A549 (cell line): ENCODE data around the gene ZNF829. TPM values are rescaled to one million over a fixed set of nuclear protein-coding genes. Genes with fewer than 3 reads are reported as not detected.

Source experiments
- ATAC-seq, 2 experiments: fragments of 200-7000 bp in 1 of 2; fragments of >200 bp in 1 of 2; cut with Nextera tagmentation in 1 of 2; cut with Tn5 transposase in 1 of 2; 3 replicates each; pipeline versions ENCODE4 v1.8.0 to v1.9.1; 2018 to 2020; ENCODE audit warnings: mild to moderate bottlenecking in 1 of 2, moderate library complexity in 1 of 2
- CTCF ChIA-PET: fragments of 300-600 bp; sonication (Branson Sonifier 250); formaldehyde crosslinking; extraction: SDS; loops from one replicate; lab custom pipeline; 2021; ENCODE audit warnings: antibody characterized with exemption, inconsistent platforms; lab: Yijun Ruan, JAX
- POLR2A ChIA-PET: fragments of 350-600 bp; formaldehyde crosslinking; extraction: SDS; loops from one replicate; lab custom pipeline; 2021; ENCODE audit warnings: antibody characterized with exemption, inconsistent platforms; lab: Yijun Ruan, JAX
- DNase-seq, 2 experiments: peaks; one replicate each; pipeline versions ENCODE4 v3.0.0 to v3.0.0-alpha.2; 2011 to 2016; ENCODE audit warnings: low read depth in 1 of 2, low spot score in 1 of 2
- FAIRE-seq: peaks from 2 replicates; lab custom pipeline; 2011; peaks lifted over from hg19 to GRCh38; lab: Jason Lieb, UNC
- H3K27ac ChIP-seq, 2 experiments: fragments of >200 bp; sonication (Bioruptor Twin); formaldehyde crosslinking; 3 replicates each; pipeline ENCODE4 v1.5.1; 2016 to 2017
- H3K4me1 ChIP-seq: fragments of >200 bp; sonication (Bioruptor Twin); formaldehyde crosslinking; 3 replicates; pipeline ENCODE4 v1.6.1; 2016
- H3K4me2 ChIP-seq: fragments of >200 bp; sonication (Bioruptor Twin); formaldehyde crosslinking; 3 replicates; pipeline ENCODE4 v1.6.1; 2016
- H3K4me3 ChIP-seq: fragments of >200 bp; sonication (Bioruptor Twin); formaldehyde crosslinking; 3 replicates; pipeline ENCODE4 v1.5.1; 2016
- H3K9me3 ChIP-seq: fragments of >200 bp; sonication (Bioruptor Twin); formaldehyde crosslinking; 3 replicates; pipeline ENCODE4 v1.6.1; 2016
- ATOH8 ChIP-seq: fragments of 250-450 bp; sonication (Bioruptor Pico); IDR thresholded peaks from 2 replicates; pipeline ENCODE4 v1.5.0; 2020; ENCODE audit warnings: low read depth, mild to moderate bottlenecking, moderate library complexity
- BHLHE40 ChIP-seq: IDR thresholded peaks from 2 replicates; pipeline ENCODE4 v1.6.1; 2012; ENCODE audit warnings: low read depth, low read length, inconsistent platforms
- CBX2 ChIP-seq: fragments of 200-600 bp; sonication (generic); IDR thresholded peaks from 2 replicates; pipeline ENCODE4 v1.6.1; 2016; ENCODE audit warnings: low read depth, mild to moderate bottlenecking, borderline replicate concordance
- CTCF ChIP-seq: fragments of >200 bp; sonication (Bioruptor Twin); formaldehyde crosslinking; IDR thresholded peaks from 3 replicates; pipeline ENCODE4 v1.5.1; 2016
- EHF ChIP-seq: fragments of 250-450 bp; sonication (Bioruptor Pico); IDR thresholded peaks from 2 replicates; pipeline ENCODE4 v1.5.0; 2020; ENCODE audit warnings: mild to moderate bottlenecking
- EHMT2 ChIP-seq: fragments of 200-600 bp; sonication (generic); IDR thresholded peaks from 2 replicates; pipeline ENCODE4 v1.6.1; 2016; ENCODE audit warnings: antibody characterized with exemption, low read depth, mild to moderate bottlenecking, moderate library complexity
- ELK1 ChIP-seq: fragments of 150-350 bp; IDR thresholded peaks from 2 replicates; pipeline ENCODE4 v1.6.1; 2014; ENCODE audit warnings: low read depth, mild to moderate bottlenecking, low read length
- EP300 ChIP-seq, 2 experiments: fragments of >200 bp; sonication (Bioruptor Twin); formaldehyde crosslinking; IDR thresholded peaks; 2 replicates in 1 of 2; 3 replicates in 1 of 2; pipeline ENCODE4 v1.6.1; 2016 to 2017
- FOSB ChIP-seq: fragments of 250-450 bp; sonication (Bioruptor Pico); IDR thresholded peaks from 2 replicates; pipeline ENCODE4 v1.5.0; 2020; ENCODE audit warnings: mild to moderate bottlenecking, moderate library complexity
- GATA3 ChIP-seq: IDR thresholded peaks from 2 replicates; pipeline ENCODE4 v1.6.1; 2012; ENCODE audit warnings: borderline replicate concordance
- HDAC2 ChIP-seq: fragments of 200-600 bp; sonication (generic); IDR thresholded peaks from 2 replicates; pipeline ENCODE4 v1.6.1; 2016
- HEYL ChIP-seq: fragments of 250-450 bp; sonication (Bioruptor Pico); IDR thresholded peaks from 2 replicates; pipeline ENCODE4 v1.8.0; 2021; ENCODE audit warnings: mild to moderate bottlenecking, moderate library complexity
- HOXB13 ChIP-seq: fragments of 250-450 bp; sonication (Bioruptor Pico); IDR thresholded peaks from 2 replicates; pipeline ENCODE4 v1.5.0; 2020; ENCODE audit warnings: low read depth, mild to moderate bottlenecking, moderate library complexity
- KDM1A ChIP-seq: fragments of 200-600 bp; sonication (generic); IDR thresholded peaks from 2 replicates; pipeline ENCODE4 v1.6.1; 2016; ENCODE audit warnings: low read depth, mild to moderate bottlenecking
- KDM5A ChIP-seq: fragments of 200-600 bp; sonication (generic); IDR thresholded peaks from 2 replicates; pipeline ENCODE4 v1.6.1; 2016; ENCODE audit warnings: antibody characterized with exemption, mild to moderate bottlenecking
- PBX3 ChIP-seq: IDR thresholded peaks from 2 replicates; pipeline ENCODE4 v1.6.1; 2012
- POLR2A ChIP-seq: IDR thresholded peaks from 2 replicates; pipeline ENCODE4 v1.6.1; 2012; ENCODE audit warnings: mild to moderate bottlenecking, low read length
- POLR2AphosphoS2 ChIP-seq: conservative IDR thresholded peaks from 2 replicates; pipeline ENCODE4 v1.6.1; 2012; ENCODE audit warnings: low read length, improper control_type of control experiment, inconsistent platforms
- RARB ChIP-seq: fragments of 250-450 bp; sonication (Bioruptor Pico); IDR thresholded peaks from 2 replicates; pipeline ENCODE4 v1.8.0; 2021; ENCODE audit warnings: mild to moderate bottlenecking, moderate library complexity
- REST ChIP-seq: fragments of 200-600 bp; sonication (generic); IDR thresholded peaks from 2 replicates; pipeline ENCODE4 v1.6.1; 2016; ENCODE audit warnings: antibody characterized with exemption, mild to moderate bottlenecking, moderate library complexity
- SMC3 ChIP-seq: fragments of >200 bp; sonication (Bioruptor Twin); formaldehyde crosslinking; IDR thresholded peaks from 3 replicates; pipeline ENCODE4 v1.6.1; 2018; ENCODE audit warnings: inconsistent platforms
- SREBF2 ChIP-seq: fragments of 450-650 bp; IDR thresholded peaks from 2 replicates; pipeline ENCODE4 v1.6.1; 2014; ENCODE audit warnings: mild to moderate bottlenecking, moderate library complexity
- TFCP2L1 ChIP-seq: fragments of 250-450 bp; sonication (Bioruptor Pico); IDR thresholded peaks from 2 replicates; pipeline ENCODE4 v1.5.0; 2021; ENCODE audit warnings: mild to moderate bottlenecking
- USF2 ChIP-seq: fragments of 450-650 bp; IDR thresholded peaks from 2 replicates; pipeline ENCODE4 v1.6.1; 2014; ENCODE audit warnings: antibody characterized with exemption
- ZC3H11A ChIP-seq: fragments of 450-650 bp; IDR thresholded peaks from 2 replicates; pipeline ENCODE4 v1.6.1; 2014; ENCODE audit warnings: antibody characterized with exemption, mild to moderate bottlenecking
- ZSCAN20 ChIP-seq: fragments of 250-450 bp; sonication (Bioruptor Pico); IDR thresholded peaks from 2 replicates; pipeline ENCODE4 v1.8.0; 2022; ENCODE audit warnings: mild to moderate bottlenecking, moderate library complexity
- WGBS: methylation state at CpG from one replicate; pipeline ENCODE4 v1.1.6; 2017; ENCODE audit errors: missing lambda C conversion rate; 5-methylcytosine and 5-hydroxymethylcytosine counted together
- polyA plus RNA-seq, 4 experiments: library from polyadenylated mRNA; depleted of rRNA in 3 of 4; stranded (reverse); fragments of >200 nt; fragmentation: RNase III in 1 of 4; extraction: RNeasy Plus Mini Kit Qiagen cat#74134 plus additional on column Dnase treatment in 1 of 4; gene quantifications; 2 replicates in 3 of 4; 3 replicates in 1 of 4; pipeline ENCODE4 v1.2.3, GENCODE V29; 2011 to 2017

The ZNF829 gene
- polyA plus RNA-seq, 2 of the 4 experiments (the other 2 are of a cell fraction) = 0.48 to 1.00 TPM

GRCh38 chr19:36962346-36962745 is 46.3 kb upstream of the ZNF829 start:
- ATAC-seq = no peak
- FAIRE-seq = no peak
- DNase-seq = no peak
- 24% methylated on average over 6 of the region's 6 CpGs for whole genome bisulfite sequencing
- CTCF ChIA-PET = interaction anchor here (0.6 to 0.7 kb wide), 2 partner anchors 516 to 522 kb away, joined by 3 to 5 read pairs; no protein-coding TSS in a partner anchor
- Histone ChIP-seq H3K4me3 (no peak overlapping the region), H3K4me1 (no peaks in the 10 kb centered on the region), H3K9me3 (peaks cover 78% of the 10 kb centered on the region), H3K27ac (no peak overlapping the region), H3K4me2 (no peak overlapping the region)
- POLR2A ChIA-PET = no interaction called here
- TF ChIP-seq KDM5A (no peak), POLR2A (no peak), KDM1A (no peak), RARB (no peak), SREBF2 (no peak), TFCP2L1 (CRISPR knock-in tag) (no peak), ZC3H11A (no peak), CTCF (no peak), HDAC2 (no peak), CBX2 (no peak), ZSCAN20 (CRISPR knock-in tag) (no peak), ELK1 (no peak), HEYL (CRISPR knock-in tag) (no peak), USF2 (no peak), EHF (CRISPR knock-in tag) (no peak), PBX3 (no peak), POLR2AphosphoS2 (no peak), ATOH8 (no peak)

GRCh38 chr19:36950335-36951119 is 34.4 kb upstream of the ZNF829 start:
- ChIA-PET POLR2A (no interaction called here), CTCF (interaction anchor here (1.0 kb wide), 1 partner anchor 497 kb away, joined by 3 read pairs; no protein-coding TSS in a partner anchor)
- 72% methylated on average over 5 of the region's 5 CpGs for whole genome bisulfite sequencing
- Histone ChIP-seq H3K4me3 (no peak overlapping the region), H3K9me3 (peaks cover 90% of the 10 kb centered on the region), H3K27ac (no peak overlapping the region), H3K4me1 (no peaks in the 10 kb centered on the region), H3K4me2 (no peak overlapping the region)
- DNase-seq (no peak), ATAC-seq (no peak), FAIRE-seq (peak; percentile 98)
- no peak for TF ChIP-seq BHLHE40
- no peak for TF ChIP-seq REST
- TF ChIP-seq EP300 (IDR thresholded peaks at IDR 0.05) = no peak
- TF ChIP-seq FOSB (CRISPR knock-in tag) = no peak
- no peak for TF ChIP-seq EHMT2
- TF ChIP-seq HOXB13 (CRISPR knock-in tag) = no peak
- TF ChIP-seq SMC3 = no peak
- no peak for TF ChIP-seq GATA3
